GM19025 (cell line): Measurements from ENCODE around the gene IL2RA.
"Not testable (repeated sequence)": the region's sequence is repeated elsewhere in the genome, so short reads cannot be mapped to it uniquely, and the experiment has no call there.

ENCODE experiments used
- ATAC-seq: cut with Tn5 transposase; IDR thresholded peaks from one replicate; pipeline ENCODE4 v1.9.1; 2021; ENCODE audit warnings: mild to moderate bottlenecking, low read depth, moderate library complexity; ENCODE audit not compliant: unreplicated experiment

The IL2RA gene

GRCh38 chr10:6044751-6045313 lies 17.3 kb downstream of the IL2RA start:
- peak; percentile 57 for ATAC-seq

GRCh38 chr10:6044060-6044459 lies 18.1 kb downstream of the IL2RA start:
- no peak for ATAC-seq

DNA sequence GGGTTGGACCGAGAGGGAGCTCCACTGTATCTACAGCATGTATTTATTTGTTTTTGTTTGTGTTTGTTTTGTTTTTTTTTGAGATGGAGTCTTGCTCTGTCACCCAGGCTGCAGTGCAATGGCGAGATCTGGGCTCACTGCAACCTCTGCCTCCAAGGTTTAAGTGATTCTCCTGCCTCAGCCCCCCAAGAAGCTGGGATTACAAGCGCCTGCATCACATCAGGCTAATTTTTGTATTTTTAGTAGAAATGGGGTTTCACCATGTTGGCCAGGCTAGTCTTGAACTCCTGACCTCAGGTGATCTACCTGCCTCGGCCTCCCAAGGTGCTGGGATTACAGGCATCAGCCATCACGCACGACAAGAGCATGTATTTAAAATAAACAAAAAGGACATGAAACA lies 18.8 kb downstream of the IL2RA start:
- ATAC-seq: not testable (repeated sequence)

- ATAC-seq: no peak
Observed at GRCh38 chr10:6040205-6040604, 22.0 kb downstream of the IL2RA start.

DNA sequence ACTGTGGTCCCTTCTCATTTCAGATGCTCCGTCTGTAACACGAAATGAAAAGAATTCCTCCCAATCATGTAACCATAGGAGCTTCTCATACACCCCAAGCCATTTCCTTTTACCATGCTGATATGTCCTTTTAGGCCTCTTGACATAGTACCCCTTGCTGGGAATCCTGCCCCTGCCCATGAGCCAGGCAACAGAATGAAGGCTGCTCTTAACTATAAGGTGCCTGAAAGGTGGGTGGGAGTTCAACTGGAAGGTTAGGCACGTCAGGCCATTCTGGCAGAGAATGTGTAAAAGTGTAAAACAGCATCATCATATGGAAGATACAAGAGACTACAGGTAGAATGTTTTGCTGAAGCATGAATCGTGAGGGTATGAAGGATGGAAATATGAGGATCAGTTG lies 22.5 kb downstream of the IL2RA start:
- ATAC-seq: no peak

DNA sequence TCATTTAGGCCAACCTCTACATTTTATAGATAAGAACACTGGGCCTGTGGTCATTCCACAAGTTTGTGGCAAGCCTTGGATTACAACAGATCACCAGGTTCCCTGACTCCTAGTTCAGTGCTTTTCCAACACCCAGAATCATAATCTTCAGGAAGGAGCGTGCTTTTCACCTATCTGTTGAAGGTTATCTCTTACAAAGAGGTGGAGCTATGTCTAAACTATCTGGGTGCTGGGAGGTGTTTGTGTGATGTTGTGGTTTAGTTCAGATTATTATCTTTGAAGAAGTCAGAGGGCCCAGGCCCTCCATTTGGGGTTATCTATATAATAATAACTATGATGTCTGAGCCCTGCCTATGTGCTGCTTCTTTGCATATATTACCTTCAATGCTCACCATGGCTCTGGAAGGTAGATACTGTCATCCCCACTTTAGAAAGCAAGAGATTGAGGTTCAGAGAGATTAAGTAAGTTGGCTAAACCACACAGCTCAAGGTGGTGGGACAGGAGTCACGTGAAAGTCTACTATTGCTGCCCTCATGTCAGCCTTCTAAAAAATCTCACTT lies 24.0 kb downstream of the IL2RA start:
- ATAC-seq: no peak

DNA sequence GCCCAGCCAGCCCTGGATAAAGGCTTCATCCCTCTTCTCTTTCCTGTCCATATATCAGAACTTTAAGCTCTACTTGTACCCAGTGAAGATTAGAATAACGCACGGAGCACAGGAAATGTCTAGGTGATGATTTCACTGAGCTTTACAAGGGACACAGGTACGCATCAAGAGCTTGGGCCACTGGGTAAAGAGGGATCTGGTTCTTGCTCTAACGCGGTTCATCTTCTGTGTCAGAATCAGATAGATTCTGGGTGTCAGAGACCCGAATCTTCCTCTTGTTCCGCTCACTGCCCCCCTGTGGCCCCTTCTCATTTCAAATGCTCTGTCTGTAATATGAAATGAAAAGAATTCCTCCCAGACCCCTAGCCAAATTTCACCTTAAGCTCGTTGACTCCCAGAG lies 24.7 kb downstream of the IL2RA start:
- no peak for ATAC-seq

- ATAC-seq: no peak
Observed at GRCh38 chr10:6036861-6037321, 25.3 kb downstream of the IL2RA start.

DNA sequence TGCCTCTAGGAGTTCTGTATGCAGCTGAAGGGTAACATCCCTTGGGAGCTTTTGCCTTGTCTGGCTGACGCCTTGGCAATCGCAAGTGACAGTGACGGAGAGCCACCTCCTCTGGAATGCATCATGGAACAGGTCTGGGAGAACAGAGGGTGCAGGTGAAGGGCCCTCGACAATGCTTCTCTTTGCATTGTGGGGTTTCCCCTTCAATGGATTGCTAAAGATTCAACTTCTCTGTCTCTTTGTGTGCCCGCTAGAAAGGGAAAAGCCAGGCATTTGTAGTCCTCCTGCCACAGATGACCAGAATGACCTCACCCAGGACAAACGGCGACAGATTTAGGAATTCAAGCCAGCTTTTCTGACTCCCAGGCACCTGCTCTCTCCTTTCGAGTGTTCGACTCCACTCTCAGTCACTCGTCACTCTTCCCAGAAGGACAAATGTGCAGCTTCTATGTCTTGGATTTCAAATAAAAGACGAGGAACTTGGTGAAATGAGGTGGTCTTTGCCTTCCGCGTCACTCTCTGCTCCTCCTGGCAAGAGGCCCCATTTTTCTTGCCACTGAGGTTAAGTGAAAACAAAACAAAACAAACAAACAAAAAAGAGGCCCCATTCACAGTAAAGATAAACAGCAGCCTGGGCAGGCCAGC lies 26.1 kb downstream of the IL2RA start:
- ATAC-seq: no peak

GRCh38 chr10:6035101-6035834 lies 26.9 kb downstream of the IL2RA start:
- no peak for ATAC-seq

- no peak for ATAC-seq
Observed at GRCh38 chr10:6034371-6034770, 27.8 kb downstream of the IL2RA start.

DNA sequence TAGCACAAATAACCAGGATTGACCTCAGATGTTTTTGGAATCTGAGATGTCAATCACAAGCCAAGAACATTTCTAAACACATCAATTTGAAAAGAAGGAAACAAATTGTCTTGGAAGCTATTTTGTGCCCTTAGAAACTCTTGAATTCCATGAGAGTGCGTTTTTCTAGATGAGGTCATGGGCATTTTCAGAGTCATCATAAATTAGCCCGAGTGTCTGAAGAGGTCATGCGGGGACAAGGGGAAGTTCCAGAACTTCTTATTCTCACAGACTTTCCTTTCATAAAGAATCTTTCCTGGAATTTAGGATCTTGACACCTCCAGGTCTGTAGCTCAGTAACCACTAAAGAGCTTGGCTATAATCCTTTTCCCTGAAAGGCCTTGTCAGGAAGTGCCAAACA lies 28.2 kb downstream of the IL2RA start:
- no peak for ATAC-seq

DNA sequence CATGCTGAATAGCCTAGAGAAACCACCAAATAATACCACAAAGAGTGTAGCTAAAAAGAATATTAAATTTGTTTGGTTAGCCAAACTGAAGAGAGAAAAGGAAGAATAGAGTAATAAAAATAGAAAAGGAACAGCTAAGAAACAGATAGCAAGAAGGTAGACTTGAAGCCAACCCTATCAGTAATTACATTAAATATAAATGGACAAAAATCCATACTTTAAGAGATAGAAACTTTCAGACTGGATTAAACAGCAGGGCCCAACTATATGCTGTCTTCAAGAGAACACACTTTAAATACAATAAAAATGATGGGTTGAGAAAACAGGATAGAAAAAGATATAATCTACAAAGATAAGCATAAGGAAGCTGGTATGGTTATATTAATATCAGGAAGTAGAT lies 31.2 kb downstream of the IL2RA start:
- no peak for ATAC-seq

DNA sequence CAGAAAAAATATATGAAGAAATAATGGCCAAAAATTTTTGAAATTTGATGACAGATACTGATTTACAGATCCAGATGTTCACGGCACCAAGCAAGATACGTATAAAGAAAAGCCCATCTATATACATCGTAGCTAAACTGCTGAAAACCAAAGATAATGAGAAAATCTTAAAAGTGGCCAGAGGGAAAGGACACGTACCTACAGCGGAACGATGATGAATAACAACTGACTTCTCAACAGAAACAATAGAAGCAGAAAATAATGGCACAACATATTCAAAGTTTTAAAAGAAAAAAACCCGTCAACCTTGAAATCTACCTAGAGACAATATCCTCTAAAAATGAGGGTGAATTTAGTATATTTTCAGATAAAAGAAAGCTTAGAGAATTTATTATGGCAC lies 31.9 kb downstream of the IL2RA start:
- ATAC-seq: no peak

DNA sequence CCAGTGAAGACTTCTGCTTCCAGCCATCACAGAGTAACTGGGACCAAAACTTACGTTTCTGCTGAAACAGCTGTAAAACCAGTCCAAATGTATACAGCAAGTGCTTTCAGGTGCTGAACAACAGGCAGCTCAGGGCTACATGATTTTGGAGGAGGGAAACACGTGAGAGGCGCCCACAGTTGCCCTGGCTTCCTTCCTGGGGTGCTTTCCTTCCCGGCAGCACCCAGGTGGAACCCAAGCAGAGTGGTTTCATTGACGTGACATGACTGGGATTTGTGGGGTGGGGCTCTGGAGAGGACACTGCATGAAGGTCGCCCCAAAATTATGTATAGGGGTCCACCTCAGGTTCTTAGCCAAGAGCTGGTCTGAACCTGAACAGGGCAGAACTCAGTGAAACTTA lies 34.2 kb downstream of the IL2RA start:
- ATAC-seq: no peak

GRCh38 chr10:6025683-6026255 lies 36.4 kb downstream of the IL2RA start:
- ATAC-seq: no peak

GRCh38 chr10:6024334-6024682 lies 37.9 kb downstream of the IL2RA start:
- ATAC-seq: no peak

- no peak for ATAC-seq
Observed at GRCh38 chr10:6023661-6024333, 38.4 kb downstream of the IL2RA start.

- ATAC-seq: no peak
Observed at GRCh38 chr10:6022660-6023059, 39.5 kb downstream of the IL2RA start.

- no peak for ATAC-seq
Observed at GRCh38 chr10:6020826-6021225, 41.3 kb downstream of the IL2RA start.

- no peak for ATAC-seq
Observed at GRCh38 chr10:6019796-6020195, 42.4 kb downstream of the IL2RA start.
